Nephron progenitor cell (in vitro differentiated cells): Measurements from ENCODE around the gene BOD1.

Experiments used
- DNase-seq: peaks from one replicate; pipeline ENCODE4 v3.0.0; 2021
- H3K27ac Mint-ChIP-seq: 2 replicates; pipeline ENCODE4 v1.8.0; 2021; ENCODE audit warnings: mild to moderate bottlenecking, moderate library complexity, mixed read lengths
- H3K27me3 Mint-ChIP-seq: 2 replicates; pipeline ENCODE4 v1.8.0; 2021; ENCODE audit warnings: mild to moderate bottlenecking, low read depth, mixed read lengths; ENCODE audit not compliant: poor library complexity
- H3K36me3 Mint-ChIP-seq: 2 replicates; pipeline ENCODE4 v1.8.0; 2021; ENCODE audit warnings: low read depth, mixed read lengths
- H3K4me1 Mint-ChIP-seq: 2 replicates; pipeline ENCODE4 v1.8.0; 2021; ENCODE audit warnings: mixed read lengths
- H3K4me3 Mint-ChIP-seq: 2 replicates; pipeline ENCODE4 v1.8.0; 2021; ENCODE audit warnings: mild to moderate bottlenecking, moderate library complexity, mixed read lengths
- H3K9me3 Mint-ChIP-seq: 2 replicates; pipeline ENCODE4 v1.8.0; 2021; ENCODE audit warnings: mild to moderate bottlenecking, moderate library complexity, mixed read lengths
- CTCF ChIP-seq: fragments of 200-600 bp; sonication (generic); IDR thresholded peaks from 2 replicates; pipeline ENCODE4 v1.5.0; 2021; ENCODE audit warnings: antibody characterized with exemption

The BOD1 gene

GRCh38 chr5:173660481-173661280 is 44.2 kb upstream of the BOD1 start:
- no peak for TF ChIP-seq CTCF
- no peak for DNase-seq
- Mint-ChIP-seq H3K4me3 (no peak overlapping the region), H3K9me3 (peaks cover 3% of the 10 kb centered on the region), H3K36me3 (no peaks in the 10 kb centered on the region), H3K27me3 (no peaks in the 10 kb centered on the region), H3K4me1 (peaks cover 21% of the 10 kb centered on the region), H3K27ac (no peak overlapping the region)

- H3K4me1 Mint-ChIP-seq, result peaks cover 21% of the 10 kb centered on the region
- no peak overlapping the region for H3K27ac Mint-ChIP-seq
These were observed 43.0 kb upstream of the BOD1 start for GRCh38 chr5:173659423-173659822.

GRCh38 chr5:173657741-173658356 is 41.4 kb upstream of the BOD1 start:
- no peak for DNase-seq
- Mint-ChIP-seq H3K4me1 (peaks cover 21% of the 10 kb centered on the region), H3K36me3 (peaks cover 5% of the 10 kb centered on the region), H3K9me3 (peaks cover 24% of the 10 kb centered on the region), H3K27ac (peak overlapping the region; percentile 24), H3K27me3 (no peaks in the 10 kb centered on the region), H3K4me3 (no peak overlapping the region)
- no peak for TF ChIP-seq CTCF

More at GRCh38 chr5:173659423-173659822, 43.0 kb upstream of the BOD1 start:
- no peak for TF ChIP-seq CTCF
- Mint-ChIP-seq H3K9me3 (peaks cover 8% of the 10 kb centered on the region), H3K4me3 (no peak overlapping the region), H3K27me3 (no peaks in the 10 kb centered on the region), H3K36me3 (no peaks in the 10 kb centered on the region)
- DNase-seq, result no peak

GRCh38 chr5:173655196-173655797 is 38.8 kb upstream of the BOD1 start:
- Mint-ChIP-seq H3K27me3 (no peaks in the 10 kb centered on the region), H3K9me3 (peaks cover 48% of the 10 kb centered on the region), H3K36me3 (peaks cover 14% of the 10 kb centered on the region), H3K4me3 (no peak overlapping the region), H3K27ac (no peak overlapping the region), H3K4me1 (peaks cover 13% of the 10 kb centered on the region)
- DNase-seq, result no peak
- no peak for TF ChIP-seq CTCF

- peaks cover 12% of the 10 kb centered on the region for H3K4me1 Mint-ChIP-seq
- no peak for TF ChIP-seq CTCF
- peaks cover 53% of the 10 kb centered on the region for H3K9me3 Mint-ChIP-seq
- H3K36me3 Mint-ChIP-seq, result peaks cover 14% of the 10 kb centered on the region
- no peak for DNase-seq
- no peaks in the 10 kb centered on the region for H3K27me3 Mint-ChIP-seq
- H3K4me3 Mint-ChIP-seq, result no peak overlapping the region
- H3K27ac Mint-ChIP-seq, result no peak overlapping the region
These were observed 37.5 kb upstream of the BOD1 start for GRCh38 chr5:173653822-173654523.
